ENCODE measurements around the gene VSIR.
A peak's percentile ranks its signal among the peaks of the same experiment; 100 is the strongest.

The VSIR gene

GRCh38 chr10:71812016-71812912, 38.9 kb upstream of the VSIR start:
- DNase-seq: peak; percentile 48
- no peak overlapping the region for H3K27ac ChIP-seq (ENCODE audit: low read length, poor library complexity, severe bottlenecking)
- peak overlapping the region; percentile 16 for H4K91ac ChIP-seq (ENCODE audit: low read length)
- no peak overlapping the region for H2BK15ac ChIP-seq (ENCODE audit: low read depth, poor library complexity, severe bottlenecking)
- peaks cover 53 to 56% of the 10 kb centered on the region in 2 experiments for H3K36me3 ChIP-seq (ENCODE audit: control insufficient read depth in 1 of 2, insufficient read depth in 2 of 2, low read depth in 1 of 2, low read length in 2 of 2)
- H2AK5ac ChIP-seq (ENCODE audit: low read length, severe bottlenecking): no peak overlapping the region
- 65% methylated on average over 21 of the region's 22 CpGs for WGBS
- no peak overlapping the region for H2BK12ac ChIP-seq (ENCODE audit: low read length in 2 of 2)
- no peak overlapping the region for H3K4ac ChIP-seq (ENCODE audit: low read depth in 1 of 2, low read length in 2 of 2)
- no peak overlapping the region for H3K14ac ChIP-seq (ENCODE audit: low read length in 2 of 2)
- no peak overlapping the region for H3K9ac ChIP-seq (ENCODE audit: low read length)
- no peak overlapping the region for H3K4me2 ChIP-seq (ENCODE audit: low read length, poor library complexity, severe bottlenecking)
- no peak overlapping the region for H2BK120ac ChIP-seq (ENCODE audit: low read depth, low read length)
- H3K4me1 ChIP-seq (ENCODE audit: control insufficient read depth, insufficient read depth, low read depth, low read length): peaks cover 3% of the 10 kb centered on the region
- no peak overlapping the region for H3K4me3 ChIP-seq (ENCODE audit: insufficient read depth in 1 of 2, low read depth in 1 of 2, low read length in 2 of 2)
- peaks cover 2% of the 10 kb centered on the region in 2 experiments for H3K27me3 ChIP-seq (ENCODE audit: control insufficient read depth in 1 of 2, insufficient read depth in 1 of 2, low read length in 2 of 2)
- no peaks in the 10 kb centered on the region for H3K9me3 ChIP-seq (ENCODE audit: control insufficient read depth, low read length)
- H2BK5ac ChIP-seq (ENCODE audit: low read depth, low read length, poor library complexity, severe bottlenecking): no peak overlapping the region
- no peak overlapping the region for H3K23ac ChIP-seq (ENCODE audit: low read length in 2 of 2)
- H3K18ac ChIP-seq (ENCODE audit: low read depth in 1 of 2, low read length in 2 of 2): no peak overlapping the region
- peaks cover 1% of the 10 kb centered on the region for H3K79me1 ChIP-seq (replicated peaks; ENCODE audit: low read length, poor library complexity, severe bottlenecking)
- no peak overlapping the region for H4K8ac ChIP-seq (ENCODE audit: low read length)
- no peak overlapping the region for H2AFZ ChIP-seq (ENCODE audit: low read depth, low read length)

GRCh38 chr10:71811351-71811750, 38.0 kb upstream of the VSIR start:
- Histone ChIP-seq H3K4me2 (ENCODE audit: low read length, poor library complexity, severe bottlenecking) (no peak overlapping the region), H3K36me3 (ENCODE audit: control insufficient read depth in 1 of 2, insufficient read depth in 2 of 2, low read depth in 1 of 2, low read length in 2 of 2) (peaks cover 44 to 47% of the 10 kb centered on the region in 2 experiments), H3K9ac (ENCODE audit: low read length) (no peak overlapping the region), H4K91ac (ENCODE audit: low read length) (no peak overlapping the region), H3K4me1 (ENCODE audit: control insufficient read depth, insufficient read depth, low read depth, low read length) (peaks cover 3% of the 10 kb centered on the region), H3K27me3 (ENCODE audit: control insufficient read depth in 1 of 2, insufficient read depth in 1 of 2, low read length in 2 of 2) (peaks cover 2 to 8% of the 10 kb centered on the region in 2 experiments), H2BK5ac (ENCODE audit: low read depth, low read length, poor library complexity, severe bottlenecking) (no peak overlapping the region), H2AK5ac (ENCODE audit: low read length, severe bottlenecking) (no peak overlapping the region), H3K79me1 (replicated peaks; ENCODE audit: low read length, poor library complexity, severe bottlenecking) (no peaks in the 10 kb centered on the region), H2AFZ (ENCODE audit: low read depth, low read length) (no peak overlapping the region), H3K4ac (ENCODE audit: low read depth in 1 of 2, low read length in 2 of 2) (no peak overlapping the region), H3K23ac (ENCODE audit: low read length in 2 of 2) (no peak overlapping the region), H3K9me3 (ENCODE audit: control insufficient read depth, low read length) (no peaks in the 10 kb centered on the region), H2BK15ac (ENCODE audit: low read depth, poor library complexity, severe bottlenecking) (no peak overlapping the region), H3K18ac (ENCODE audit: low read depth in 1 of 2, low read length in 2 of 2) (no peak overlapping the region), H2BK120ac (ENCODE audit: low read depth, low read length) (no peak overlapping the region), H4K8ac (ENCODE audit: low read length) (no peak overlapping the region), H3K27ac (ENCODE audit: low read length, poor library complexity, severe bottlenecking) (no peak overlapping the region), H3K14ac (ENCODE audit: low read length in 2 of 2) (no peak overlapping the region), H3K4me3 (ENCODE audit: insufficient read depth in 1 of 2, low read depth in 1 of 2, low read length in 2 of 2) (no peak overlapping the region), H2BK12ac (ENCODE audit: low read length in 2 of 2) (no peak overlapping the region)
- WGBS: 93% methylated on average over 19 of the region's 19 CpGs
- no peak for DNase-seq

GRCh38 chr10:71810048-71810750, 36.9 kb upstream of the VSIR start:
- peaks cover 9 to 19% of the 10 kb centered on the region in 2 experiments for H3K27me3 ChIP-seq (ENCODE audit: control insufficient read depth in 1 of 2, insufficient read depth in 1 of 2, low read length in 2 of 2)
- no peak overlapping the region for H2BK5ac ChIP-seq (ENCODE audit: low read depth, low read length, poor library complexity, severe bottlenecking)
- H4K8ac ChIP-seq (ENCODE audit: low read length): no peak overlapping the region
- H3K4me3 ChIP-seq (ENCODE audit: insufficient read depth in 1 of 2, low read depth in 1 of 2, low read length in 2 of 2): no peak overlapping the region
- H2AFZ ChIP-seq (ENCODE audit: low read depth, low read length): no peak overlapping the region
- H3K27ac ChIP-seq (ENCODE audit: low read length, poor library complexity, severe bottlenecking): no peak overlapping the region
- no peak for DNase-seq
- no peak overlapping the region for H3K9ac ChIP-seq (ENCODE audit: low read length)
- H3K4ac ChIP-seq (ENCODE audit: low read depth in 1 of 2, low read length in 2 of 2): no peak overlapping the region
- no peak overlapping the region for H2BK15ac ChIP-seq (ENCODE audit: low read depth, poor library complexity, severe bottlenecking)
- 95% methylated on average over 11 of the region's 13 CpGs for WGBS
- H3K23ac ChIP-seq (ENCODE audit: low read length in 2 of 2): no peak overlapping the region
- H2BK120ac ChIP-seq (ENCODE audit: low read depth, low read length): no peak overlapping the region
- H2AK5ac ChIP-seq (ENCODE audit: low read length, severe bottlenecking): no peak overlapping the region
- H4K91ac ChIP-seq (ENCODE audit: low read length): no peak overlapping the region
- no peak overlapping the region for H3K18ac ChIP-seq (ENCODE audit: low read depth in 1 of 2, low read length in 2 of 2)
- no peak overlapping the region for H2BK12ac ChIP-seq (ENCODE audit: low read length in 2 of 2)
- H3K14ac ChIP-seq (ENCODE audit: low read length in 2 of 2): peak overlapping the region in 1 of 2 experiments; percentile 18
- peaks cover 3% of the 10 kb centered on the region for H3K4me1 ChIP-seq (ENCODE audit: control insufficient read depth, insufficient read depth, low read depth, low read length)
- H3K36me3 ChIP-seq (ENCODE audit: control insufficient read depth in 1 of 2, insufficient read depth in 2 of 2, low read depth in 1 of 2, low read length in 2 of 2): peaks cover 32 to 35% of the 10 kb centered on the region in 2 experiments
- no peak overlapping the region for H3K4me2 ChIP-seq (ENCODE audit: low read length, poor library complexity, severe bottlenecking)
- H3K9me3 ChIP-seq (ENCODE audit: control insufficient read depth, low read length): no peaks in the 10 kb centered on the region
- H3K79me1 ChIP-seq (replicated peaks; ENCODE audit: low read length, poor library complexity, severe bottlenecking): no peaks in the 10 kb centered on the region

- Histone ChIP-seq H3K23ac (ENCODE audit: low read length in 2 of 2) (no peak overlapping the region), H3K18ac (ENCODE audit: low read depth in 1 of 2, low read length in 2 of 2) (no peak overlapping the region), H3K27ac (ENCODE audit: low read length, poor library complexity, severe bottlenecking) (no peak overlapping the region), H3K4me1 (ENCODE audit: control insufficient read depth, insufficient read depth, low read depth, low read length) (peaks cover 3% of the 10 kb centered on the region), H3K9me3 (ENCODE audit: control insufficient read depth, low read length) (no peaks in the 10 kb centered on the region), H3K27me3 (ENCODE audit: control insufficient read depth in 1 of 2, insufficient read depth in 1 of 2, low read length in 2 of 2) (peaks cover 12 to 22% of the 10 kb centered on the region in 2 experiments), H3K79me1 (replicated peaks; ENCODE audit: low read length, poor library complexity, severe bottlenecking) (no peaks in the 10 kb centered on the region), H2BK5ac (ENCODE audit: low read depth, low read length, poor library complexity, severe bottlenecking) (no peak overlapping the region), H2AFZ (ENCODE audit: low read depth, low read length) (no peak overlapping the region), H3K9ac (ENCODE audit: low read length) (no peak overlapping the region), H3K36me3 (ENCODE audit: control insufficient read depth in 1 of 2, insufficient read depth in 2 of 2, low read depth in 1 of 2, low read length in 2 of 2) (peaks cover 26 to 30% of the 10 kb centered on the region in 2 experiments), H3K4me3 (ENCODE audit: insufficient read depth in 1 of 2, low read depth in 1 of 2, low read length in 2 of 2) (no peak overlapping the region), H3K14ac (ENCODE audit: low read length in 2 of 2) (no peak overlapping the region), H2BK12ac (ENCODE audit: low read length in 2 of 2) (no peak overlapping the region), H2BK120ac (ENCODE audit: low read depth, low read length) (no peak overlapping the region), H4K8ac (ENCODE audit: low read length) (no peak overlapping the region), H4K91ac (ENCODE audit: low read length) (no peak overlapping the region), H3K4ac (ENCODE audit: low read depth in 1 of 2, low read length in 2 of 2) (no peak overlapping the region), H3K4me2 (ENCODE audit: low read length, poor library complexity, severe bottlenecking) (no peak overlapping the region), H2BK15ac (ENCODE audit: low read depth, poor library complexity, severe bottlenecking) (no peak overlapping the region), H2AK5ac (ENCODE audit: low read length, severe bottlenecking) (no peak overlapping the region)
- no peak for DNase-seq
- 96% methylated on average over 25 of the region's 25 CpGs for WGBS
Measured at GRCh38 chr10:71809628-71810027, 36.3 kb upstream of the VSIR start.

Data from mesenchymal stem cell (in vitro differentiated cells and primary cell).